GM19397 (cell line): ENCODE data around the gene DND1.
A peak's percentile ranks its signal among the peaks of the same experiment; 100 is the strongest.
"Not testable (repeated sequence)": the region's sequence is repeated elsewhere in the genome, so short reads cannot be mapped to it uniquely, and the experiment has no call there.

Source experiments
- ATAC-seq: cut with Tn5 transposase; IDR thresholded peaks from one replicate; pipeline ENCODE4 v1.9.1; 2021; ENCODE audit warnings: mild to moderate bottlenecking, moderate library complexity; ENCODE audit not compliant: unreplicated experiment

The DND1 gene

DNA sequence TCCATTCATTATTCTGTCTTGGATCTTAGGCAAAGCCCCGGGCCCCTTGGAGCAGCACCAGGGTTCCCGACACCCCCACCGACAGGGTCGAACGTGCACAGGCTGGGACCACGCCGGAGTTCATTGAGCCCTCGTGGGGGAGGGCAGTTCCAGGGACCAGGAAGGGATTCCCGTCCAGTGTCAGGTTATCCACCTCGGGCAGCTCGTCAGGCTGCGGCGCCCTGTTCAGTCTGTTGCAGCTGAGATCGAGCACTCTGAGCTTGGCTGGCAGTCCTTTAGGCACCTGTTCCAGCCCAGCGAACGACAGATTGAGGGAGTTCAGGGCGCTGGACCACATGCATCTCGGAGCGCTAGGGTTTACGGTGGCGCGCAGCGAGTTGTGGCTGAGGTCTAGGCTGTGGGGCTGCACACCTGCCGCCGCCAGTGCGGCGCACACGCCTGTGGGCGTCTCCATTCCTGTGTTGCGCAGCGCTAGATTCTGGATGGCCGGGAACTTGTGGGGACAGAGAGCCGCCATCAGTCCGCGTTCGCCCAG is 41.5 kb downstream of the DND1 start:
- peak; percentile 25 for ATAC-seq

GRCh38 chr5:140631036-140631417 is 42.3 kb downstream of the DND1 start:
- no peak for ATAC-seq

DNA sequence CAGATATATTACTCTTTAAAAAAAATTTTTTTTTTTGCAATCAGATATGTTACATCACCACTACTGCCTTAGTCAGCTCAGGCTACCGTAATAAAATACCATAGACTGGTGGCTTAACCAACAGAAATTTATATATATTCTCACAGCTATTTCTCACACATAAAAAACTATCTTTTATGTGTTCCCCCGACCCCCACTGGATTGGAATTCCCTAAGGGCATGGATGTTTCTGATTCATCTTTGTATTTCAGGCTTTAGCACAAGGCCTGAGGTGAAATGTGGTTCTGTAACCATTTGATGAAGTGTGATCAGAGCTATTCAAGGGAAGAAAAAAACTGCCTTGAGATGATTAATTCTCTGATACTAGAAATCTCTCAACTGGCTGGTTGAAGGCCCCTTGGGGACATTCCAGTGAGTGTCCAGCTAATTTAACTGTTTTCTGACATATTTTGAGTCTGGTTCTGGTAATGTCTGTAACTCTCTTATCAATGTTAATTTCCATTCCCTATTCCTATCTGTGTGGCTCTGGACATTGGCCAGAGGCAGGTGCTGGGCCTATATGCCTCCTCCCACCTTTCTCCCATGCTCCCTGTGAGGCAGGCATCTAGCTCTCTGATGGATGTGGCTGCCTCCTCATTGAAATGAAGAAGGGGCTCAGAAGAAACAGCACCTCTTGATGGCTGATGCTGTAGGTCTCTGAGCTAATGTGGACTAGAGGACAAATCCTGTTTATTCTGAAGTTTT is 42.9 kb downstream of the DND1 start:
- no peak for ATAC-seq

DNA sequence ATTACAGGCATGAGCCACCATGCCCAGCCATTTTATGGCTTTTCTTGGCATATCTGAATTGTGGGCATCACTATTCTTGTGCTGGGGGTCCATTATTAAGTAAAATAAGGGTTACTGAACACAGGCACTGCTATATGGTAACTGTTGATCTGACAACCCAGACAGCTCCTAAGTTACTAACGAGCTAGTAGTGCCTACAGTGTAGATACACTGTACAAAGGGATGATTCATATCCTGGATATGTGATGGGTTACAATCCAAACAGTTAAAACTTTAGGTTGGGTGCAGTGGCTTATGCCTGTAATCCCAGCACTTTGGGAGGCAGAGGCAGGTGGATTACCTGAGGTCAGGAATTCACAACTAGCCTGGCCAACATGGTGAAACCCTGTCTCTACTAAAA is 44.7 kb downstream of the DND1 start:
- ATAC-seq = no peak

DNA sequence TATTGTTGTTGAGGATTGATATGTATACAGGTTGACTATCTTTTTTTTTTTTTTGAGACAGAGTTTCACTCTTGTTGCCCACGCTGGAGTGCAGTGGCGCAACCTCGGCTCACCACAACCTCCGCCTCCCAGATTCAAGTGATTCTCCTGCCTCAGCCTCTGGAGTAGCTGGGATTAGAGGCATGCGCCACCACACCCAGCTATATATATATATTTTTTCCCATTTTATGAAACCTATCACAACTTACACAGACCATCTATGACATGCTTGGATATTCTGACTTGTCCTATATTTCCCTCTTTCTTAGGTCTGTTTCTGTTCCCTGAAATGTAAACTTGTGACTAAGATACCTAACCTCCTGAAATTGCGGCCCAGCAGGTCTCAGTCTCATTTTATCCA is 45.4 kb downstream of the DND1 start:
- no peak for ATAC-seq

- ATAC-seq = not testable (repeated sequence)
These were observed 48.5 kb downstream of the DND1 start for GRCh38 chr5:140624886-140625285.

DNA sequence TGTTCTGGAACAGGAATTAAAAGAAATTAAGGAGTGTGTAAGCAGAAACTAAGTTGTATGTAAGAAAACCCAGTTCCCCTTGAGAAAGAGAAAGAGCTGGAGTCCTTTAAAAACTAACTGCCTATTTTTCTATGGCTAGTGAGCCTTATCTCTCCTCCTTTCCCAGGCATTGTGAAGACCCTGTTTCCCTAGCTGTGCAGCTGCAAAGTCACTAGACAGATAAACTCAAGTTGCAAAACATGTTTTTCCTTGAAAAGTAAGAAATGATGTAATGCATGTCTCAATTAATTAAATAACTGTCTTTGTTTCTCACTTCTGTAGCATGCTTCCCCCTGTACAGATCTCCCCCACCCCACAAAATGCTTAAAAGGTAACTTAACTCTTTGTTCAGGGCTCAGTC is 50.3 kb downstream of the DND1 start:
- ATAC-seq = not testable (repeated sequence)

DNA sequence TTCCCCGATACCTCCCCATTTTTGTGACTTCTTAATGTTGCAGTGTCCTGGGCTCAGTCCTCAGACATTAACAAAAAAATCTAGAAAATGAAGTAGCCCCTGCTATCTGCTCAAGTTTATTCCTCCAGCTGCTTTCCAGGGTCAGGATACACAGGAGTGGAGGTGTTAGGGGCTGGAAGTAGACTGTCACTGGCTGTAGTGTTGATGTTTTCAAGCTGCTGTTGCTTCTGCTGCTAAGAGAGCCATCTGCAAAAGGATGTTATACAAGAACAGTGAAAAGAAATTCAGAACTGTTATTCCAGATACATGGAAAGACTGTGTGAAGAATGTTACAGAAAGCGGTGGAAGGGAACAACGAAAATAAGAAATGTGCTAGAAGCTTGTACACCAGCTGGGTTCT is 51.1 kb downstream of the DND1 start:
- ATAC-seq = no peak
